ENCODE data around the gene SNAI3.

DNA sequence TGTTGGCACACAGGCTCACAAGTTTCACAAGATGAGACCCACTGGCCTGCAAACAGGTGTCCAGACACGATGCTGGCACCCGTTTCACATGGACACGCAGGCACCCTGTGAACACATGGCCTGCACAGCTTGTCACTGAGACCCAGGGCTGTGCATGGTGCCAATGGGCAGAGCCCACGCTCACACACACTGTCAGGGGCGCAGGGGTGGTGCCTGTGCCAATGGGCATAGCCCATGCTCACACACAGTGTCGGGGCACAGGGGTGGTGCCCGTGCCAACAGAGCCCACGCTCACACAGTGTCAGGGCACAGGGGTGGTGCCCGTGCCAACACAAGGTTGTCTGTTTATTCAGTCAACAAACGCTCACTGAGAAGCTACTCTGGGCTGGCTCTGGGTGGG lies 49.3 kb upstream of the SNAI3 start:
- TF ChIP-seq, protein P1, sequence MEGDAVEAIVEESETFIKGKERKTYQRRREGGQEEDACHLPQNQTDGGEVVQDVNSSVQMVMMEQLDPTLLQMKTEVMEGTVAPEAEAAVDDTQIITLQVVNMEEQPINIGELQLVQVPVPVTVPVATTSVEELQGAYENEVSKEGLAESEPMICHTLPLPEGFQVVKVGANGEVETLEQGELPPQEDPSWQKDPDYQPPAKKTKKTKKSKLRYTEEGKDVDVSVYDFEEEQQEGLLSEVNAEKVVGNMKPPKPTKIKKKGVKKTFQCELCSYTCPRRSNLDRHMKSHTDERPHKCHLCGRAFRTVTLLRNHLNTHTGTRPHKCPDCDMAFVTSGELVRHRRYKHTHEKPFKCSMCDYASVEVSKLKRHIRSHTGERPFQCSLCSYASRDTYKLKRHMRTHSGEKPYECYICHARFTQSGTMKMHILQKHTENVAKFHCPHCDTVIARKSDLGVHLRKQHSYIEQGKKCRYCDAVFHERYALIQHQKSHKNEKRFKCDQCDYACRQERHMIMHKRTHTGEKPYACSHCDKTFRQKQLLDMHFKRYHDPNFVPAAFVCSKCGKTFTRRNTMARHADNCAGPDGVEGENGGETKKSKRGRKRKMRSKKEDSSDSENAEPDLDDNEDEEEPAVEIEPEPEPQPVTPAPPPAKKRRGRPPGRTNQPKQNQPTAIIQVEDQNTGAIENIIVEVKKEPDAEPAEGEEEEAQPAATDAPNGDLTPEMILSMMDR (IDR thresholded peaks at IDR 0.05), result no peak
- no peak for TF ChIP-seq POLR2A (IDR thresholded peaks at IDR 0.05)

All from Peyer's patch (tissue), 4 donors.